HepG2 (cell line): ENCODE results near the gene CEP104. TPM values are rescaled to one million over a fixed set of nuclear protein-coding genes. Genes with fewer than 3 reads are reported as not detected.

Experiments
- ESRRA ChIP-seq: sonication (generic); formaldehyde crosslinking; IDR thresholded peaks from 2 replicates; pipeline ENCODE4 v1.5.1; 2020; ENCODE audit warnings: mild to moderate bottlenecking, low read depth, missing genetic modification reagents
- FOXK1 ChIP-seq: sonication (generic); formaldehyde crosslinking; IDR thresholded peaks from 2 replicates; pipeline ENCODE4 v1.4.0; 2020; ENCODE audit warnings: low read depth, missing genetic modification reagents, borderline replicate concordance
- HNRNPLL ChIP-seq: fragments of 200-400 bp; formaldehyde crosslinking; IDR thresholded peaks from 2 replicates; pipeline ENCODE4 v1.6.1; 2017; ENCODE audit warnings: mild to moderate bottlenecking, low read depth, low read length; ENCODE audit not compliant: poor library complexity, severe bottlenecking
- LBX2 ChIP-seq: sonication (generic); formaldehyde crosslinking; IDR thresholded peaks from 2 replicates; pipeline ENCODE4 v1.5.0; 2020; ENCODE audit warnings: missing genetic modification reagents, mild to moderate bottlenecking, borderline replicate concordance
- MTA1 ChIP-seq: sonication (generic); formaldehyde crosslinking; IDR thresholded peaks from 2 replicates; pipeline ENCODE4 v1.4.0; 2020; ENCODE audit warnings: missing genetic modification reagents, mild to moderate bottlenecking, borderline replicate concordance
- PBX3 ChIP-seq: sonication (generic); formaldehyde crosslinking; IDR thresholded peaks from 2 replicates; pipeline ENCODE4 v1.8.1; 2023; ENCODE audit warnings: missing genetic modification reagents, inconsistent platforms, borderline replicate concordance
- PRDM15 ChIP-seq: sonication (generic); formaldehyde crosslinking; IDR thresholded peaks from 2 replicates; pipeline ENCODE4 v1.4.0; 2020; ENCODE audit warnings: missing genetic modification reagents
- SP5 ChIP-seq: IDR thresholded peaks from 2 replicates; pipeline ENCODE4 v1.6.1; 2016; ENCODE audit warnings: low read depth, borderline replicate concordance
- SRY ChIP-seq: sonication (generic); formaldehyde crosslinking; IDR thresholded peaks from 2 replicates; pipeline ENCODE4 v1.8.0; 2022; ENCODE audit warnings: mild to moderate bottlenecking, missing genetic modification reagents
- THAP11 ChIP-seq: IDR thresholded peaks from 2 replicates; pipeline ENCODE4 v1.6.1; 2016; ENCODE audit warnings: missing biosample characterization, missing genetic modification reagents
- ZC3H13 ChIP-seq: sonication (generic); formaldehyde crosslinking; IDR thresholded peaks from 2 replicates; pipeline ENCODE4 v1.8.1; 2023; ENCODE audit warnings: mild to moderate bottlenecking, missing genetic modification reagents, moderate library complexity
- ZNF230 ChIP-seq: sonication (generic); formaldehyde crosslinking; IDR thresholded peaks from 2 replicates; pipeline ENCODE4 v1.4.0; 2020; ENCODE audit warnings: mild to moderate bottlenecking, missing genetic modification reagents
- ZNF605 ChIP-seq: sonication (generic); formaldehyde crosslinking; IDR thresholded peaks from 2 replicates; pipeline ENCODE4 v1.8.0; 2022; ENCODE audit warnings: mild to moderate bottlenecking, missing genetic modification reagents
- polyA plus RNA-seq, 8 experiments: library from polyadenylated mRNA; depleted of rRNA in 3 of 8; stranded (reverse) in 7 of 8; unstranded in 1 of 8; fragments of >200 nt; fragmentation: Illumina TruSeq in 4 of 8; extraction: Trizol in 4 of 8; gene quantifications; 2 replicates each; pipeline versions ENCODE4 v1.2.1 to v1.2.3, GENCODE V29; 2011 to 2016; ENCODE audit warnings: low read depth in 4 of 8, missing spikeins in 1 of 8, mixed read lengths in 1 of 8; ENCODE audit not compliant: insufficient read depth in 1 of 8
- total RNA-seq, 5 experiments: library from RNA; depleted of rRNA; stranded (reverse); fragments of >200 nt; fragmentation: Illumina TruSeq; extraction: Trizol; gene quantifications; 2 replicates each; pipeline ENCODE4 v1.2.3, GENCODE V29; 2016; ENCODE audit warnings: low read depth in 1 of 5
- TF ChIP-seq, protein P1 (sequence below): sonication (generic); formaldehyde crosslinking; IDR thresholded peaks from 2 replicates; pipeline ENCODE4 v1.4.0; 2020; ENCODE audit warnings: mild to moderate bottlenecking, low read depth, missing genetic modification reagents
- TF ChIP-seq, protein P2 (sequence below): sonication (generic); formaldehyde crosslinking; IDR thresholded peaks from 2 replicates; pipeline ENCODE4 v1.4.0; 2020; ENCODE audit warnings: missing genetic modification reagents
- TF ChIP-seq, protein P3 (sequence below): sonication (generic); formaldehyde crosslinking; IDR thresholded peaks from 2 replicates; pipeline ENCODE4 v1.5.0; 2020; ENCODE audit warnings: mild to moderate bottlenecking, missing genetic modification reagents

CEP104 gene
- total and polyA plus RNA-seq, 2 of the 13 experiments (the other 11 are each of a cell fraction or from before 2014, with no cell fraction given), result 20.4 to 30.1 TPM

GRCh38 chr1:3900969-3901529, 44.0 kb upstream of the CEP104 start (continued):
- TF ChIP-seq PBX3 (CRISPR knock-in tag), result no peak
- no peak for TF ChIP-seq THAP11 (CRISPR knock-in tag)
- no peak for TF ChIP-seq ZNF230 (CRISPR knock-in tag)
- peak; percentile 78; the same call in 1 of the 2 replicates for TF ChIP-seq ZC3H13 (CRISPR knock-in tag)
- TF ChIP-seq ESRRA (CRISPR knock-in tag), result no peak
- TF ChIP-seq, protein P1, sequence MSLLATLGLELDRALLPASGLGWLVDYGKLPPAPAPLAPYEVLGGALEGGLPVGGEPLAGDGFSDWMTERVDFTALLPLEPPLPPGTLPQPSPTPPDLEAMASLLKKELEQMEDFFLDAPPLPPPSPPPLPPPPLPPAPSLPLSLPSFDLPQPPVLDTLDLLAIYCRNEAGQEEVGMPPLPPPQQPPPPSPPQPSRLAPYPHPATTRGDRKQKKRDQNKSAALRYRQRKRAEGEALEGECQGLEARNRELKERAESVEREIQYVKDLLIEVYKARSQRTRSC, result no peak
- TF ChIP-seq, protein P2, sequence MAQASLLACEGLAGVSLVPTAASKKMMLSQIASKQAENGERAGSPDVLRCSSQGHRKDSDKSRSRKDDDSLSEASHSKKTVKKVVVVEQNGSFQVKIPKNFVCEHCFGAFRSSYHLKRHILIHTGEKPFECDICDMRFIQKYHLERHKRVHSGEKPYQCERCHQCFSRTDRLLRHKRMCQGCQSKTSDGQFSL (CRISPR knock-in tag), result no peak
- 0 out of 2 replicates have a peak, but pooled peaks have one; percentile 10 for TF ChIP-seq PRDM15 (CRISPR knock-in tag)
- TF ChIP-seq LBX2 (CRISPR knock-in tag), result peak; percentile 57; the same call in 1 of the 2 replicates
- peak; percentile 91 for TF ChIP-seq HNRNPLL
- peak; percentile 41; the same call in 1 of the 2 replicates for TF ChIP-seq FOXK1 (CRISPR knock-in tag)
- no peak for TF ChIP-seq SRY
- peak; percentile 62 for TF ChIP-seq SP5 (CRISPR knock-in tag)
- TF ChIP-seq, protein P3, sequence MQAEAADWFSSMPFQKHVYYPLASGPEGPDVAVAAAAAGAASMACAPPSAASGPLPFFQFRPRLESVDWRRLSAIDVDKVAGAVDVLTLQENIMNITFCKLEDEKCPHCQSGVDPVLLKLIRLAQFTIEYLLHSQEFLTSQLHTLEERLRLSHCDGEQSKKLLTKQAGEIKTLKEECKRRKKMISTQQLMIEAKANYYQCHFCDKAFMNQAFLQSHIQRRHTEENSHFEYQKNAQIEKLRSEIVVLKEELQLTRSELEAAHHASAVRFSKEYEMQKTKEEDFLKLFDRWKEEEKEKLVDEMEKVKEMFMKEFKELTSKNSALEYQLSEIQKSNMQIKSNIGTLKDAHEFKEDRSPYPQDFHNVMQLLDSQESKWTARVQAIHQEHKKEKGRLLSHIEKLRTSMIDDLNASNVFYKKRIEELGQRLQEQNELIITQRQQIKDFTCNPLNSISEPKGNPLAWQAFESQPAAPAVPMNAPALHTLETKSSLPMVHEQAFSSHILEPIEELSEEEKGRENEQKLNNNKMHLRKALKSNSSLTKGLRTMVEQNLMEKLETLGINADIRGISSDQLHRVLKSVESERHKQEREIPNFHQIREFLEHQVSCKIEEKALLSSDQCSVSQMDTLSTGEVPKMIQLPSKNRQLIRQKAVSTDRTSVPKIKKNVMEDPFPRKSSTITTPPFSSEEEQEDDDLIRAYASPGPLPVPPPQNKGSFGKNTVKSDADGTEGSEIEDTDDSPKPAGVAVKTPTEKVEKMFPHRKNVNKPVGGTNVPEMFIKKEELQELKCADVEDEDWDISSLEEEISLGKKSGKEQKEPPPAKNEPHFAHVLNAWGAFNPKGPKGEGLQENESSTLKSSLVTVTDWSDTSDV (CRISPR knock-in tag), result no peak; the same call in 1 of the 2 replicates
- TF ChIP-seq ZNF605 (CRISPR knock-in tag), result peak; percentile 51
- no peak for TF ChIP-seq MTA1
